Left colon (tissue), 2 donors: Measurements from ENCODE around the gene CD93. TPM values are rescaled to one million over a fixed set of nuclear protein-coding genes. Genes with fewer than 3 reads are reported as not detected.
A peak's percentile ranks its signal among the peaks of the same experiment; 100 is the strongest.

Experiments used
- ATAC-seq: fragments of 200-7000 bp; cut with Tn5 transposase; one replicate; pipeline ENCODE4 v1.9.1; 2020; ENCODE audit warnings: mild to moderate bottlenecking, moderate library complexity
- DNase-seq, 2 donors: peaks; one replicate each; pipeline ENCODE4 v3.0.0-alpha.2; 2020
- intact Hi-C, 2 donors: fragments of 100-400 bp; cut with DNase I in 1 of 2; cut with micrococcal nuclease in 1 of 2; formaldehyde crosslinking; loops; one replicate each; pipeline versions ENCODE4 v1.11.2 to v1.14.0; 2022; cut with DNase I, micrococcal nuclease
- long read RNA-seq: library from polyadenylated mRNA; unstranded; transcript quantifications from one replicate; pipeline ENCODE4 v2.0.0, GENCODE V29; 2021
- total RNA-seq, 2 donors: library from RNA; stranded (reverse); fragmentation: NEBNext Ultra II Directional; extraction: Animal tissue kit (Norgen Biotek cat#: 25700); gene quantifications; one replicate each; pipeline ENCODE4 v1.2.1, GENCODE V29; 2021
- donor health status: DM: no; HTN: no; CAD: no.
- donor health status: DM: yes; HTN: yes; CAD: no.

The CD93 gene
- total RNA-seq, result 10 to 100 TPM in 1 of 2 donors, 1 to 10 TPM in 1; 9.0 to 14.2 TPM
- long read RNA-seq, full-length matches to known transcripts, result 1 of 7 reads
- long read RNA-seq, partial matches to known transcripts, result 0 of 7 reads
- long read RNA-seq, other reads (novel, unspliced or antisense), result 6 of 7 reads

GRCh38 chr20:23086056-23086566, at the start of gene CD93:
Gene CD93 (minus strand): TSS chr20:23086324. CDS start chr20:23086192, 132 bp downstream.
- intact Hi-C loops, result no loop called here
- no peak for ATAC-seq
- no peak for DNase-seq

GRCh38 chr20:23133560-23133998, 47.5 kb upstream of the CD93 start:
- intact Hi-C loops, result no loop called here
- peak in 1 of 2 donors; percentile 16 for DNase-seq
- ATAC-seq, result no peak

- intact Hi-C loops, result no loop called here
- ATAC-seq, result no peak
- peak in 1 of 2 donors; percentile 16 for DNase-seq
Measured at GRCh38 chr20:23132930-23133559, 46.9 kb upstream of the CD93 start.

GRCh38 chr20:23132293-23132929, 46.3 kb upstream of the CD93 start:
- DNase-seq, result peak in 1 of 2 donors; percentile 15
- intact Hi-C loops, result no loop called here
- peak; percentile 51 for ATAC-seq

DNA sequence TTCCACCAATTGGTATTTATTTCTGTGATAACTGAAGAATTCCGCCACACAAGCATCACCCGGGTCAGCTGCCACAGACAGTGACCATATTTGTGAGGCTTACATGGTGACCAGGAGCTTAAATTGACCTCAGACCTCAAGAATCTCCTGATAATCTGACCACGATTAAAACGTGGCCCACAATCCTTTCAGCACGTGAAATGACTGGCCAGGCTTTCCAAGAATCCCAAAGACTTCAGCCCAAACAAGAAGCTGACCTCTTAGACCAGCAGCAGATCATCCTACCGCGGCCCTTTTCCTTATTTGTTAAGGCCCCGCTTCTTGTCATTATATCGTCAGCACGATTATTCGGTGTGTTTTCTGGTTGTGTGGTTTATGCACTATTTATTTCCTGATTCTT, 45.6 kb upstream of the CD93 start:
- intact Hi-C loops, result no loop called here
- DNase-seq (no peak), ATAC-seq (no peak)

DNA sequence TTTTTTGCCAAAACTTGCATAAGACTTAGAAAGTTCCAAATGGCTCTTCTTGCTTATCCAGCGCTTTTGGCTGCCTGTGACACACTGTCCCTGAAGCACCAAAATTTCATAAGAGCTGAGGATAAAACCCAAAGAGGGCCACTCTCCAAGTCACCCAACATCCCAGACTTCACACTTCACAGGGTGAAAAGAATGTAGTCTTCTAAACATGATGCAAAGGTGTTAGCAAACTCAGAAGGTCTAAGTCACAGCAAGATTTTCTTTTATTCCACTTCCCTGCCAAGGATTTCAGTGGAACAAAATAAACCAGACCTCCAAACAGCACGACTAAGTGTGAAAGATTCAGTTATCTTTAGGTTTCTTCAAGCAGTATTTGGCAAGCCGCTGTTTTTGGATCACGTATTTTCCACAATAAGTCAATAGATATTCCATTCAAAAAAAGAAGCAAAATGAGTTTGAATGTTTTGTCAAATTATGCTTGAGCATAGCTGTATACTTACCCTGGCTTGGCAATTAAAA, 44.6 kb upstream of the CD93 start:
- no peak for DNase-seq

DNA sequence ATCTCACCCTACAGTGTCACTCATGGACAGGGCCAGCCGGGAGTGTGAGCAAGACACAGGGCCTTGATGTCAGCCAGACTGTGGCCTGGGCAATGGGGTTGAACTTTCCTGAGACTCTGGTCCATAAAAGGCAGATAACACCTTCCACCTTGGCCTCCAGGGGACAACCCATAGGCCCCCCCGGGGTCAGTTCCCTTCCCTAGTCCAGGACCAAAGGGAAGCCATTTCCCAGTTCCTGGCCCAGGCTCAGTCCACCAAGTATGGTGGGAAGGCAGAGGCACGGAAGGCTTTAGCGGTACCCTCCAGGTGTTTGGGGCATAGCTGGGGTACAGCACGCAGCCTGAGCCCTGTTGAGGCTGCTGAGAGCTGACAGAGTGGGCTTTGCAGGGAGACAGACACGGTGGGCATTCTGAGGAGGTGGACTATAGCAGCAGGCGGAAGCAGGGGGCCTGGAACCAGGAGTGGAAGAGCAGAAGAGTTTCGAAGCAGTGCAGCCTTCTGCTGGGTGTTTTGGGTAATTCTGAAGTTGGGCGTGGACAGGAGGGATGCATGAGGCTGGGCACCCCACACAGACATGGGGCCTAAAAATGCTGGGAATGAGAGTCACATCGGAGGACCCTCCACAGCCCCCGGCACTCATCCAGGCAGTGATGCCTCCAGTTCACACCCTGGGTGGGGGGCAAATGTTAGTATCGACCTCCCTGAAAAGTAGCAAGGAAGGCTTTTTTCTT, 43.9 kb upstream of the CD93 start:
- no peak for ATAC-seq
- peak in 1 of 2 donors; percentile 10 for DNase-seq
- intact Hi-C loops, result no loop called here

More for the DNA sequence above, 44.6 kb upstream of the CD93 start:
- intact Hi-C loops, result no loop called here
- ATAC-seq, result no peak

DNA sequence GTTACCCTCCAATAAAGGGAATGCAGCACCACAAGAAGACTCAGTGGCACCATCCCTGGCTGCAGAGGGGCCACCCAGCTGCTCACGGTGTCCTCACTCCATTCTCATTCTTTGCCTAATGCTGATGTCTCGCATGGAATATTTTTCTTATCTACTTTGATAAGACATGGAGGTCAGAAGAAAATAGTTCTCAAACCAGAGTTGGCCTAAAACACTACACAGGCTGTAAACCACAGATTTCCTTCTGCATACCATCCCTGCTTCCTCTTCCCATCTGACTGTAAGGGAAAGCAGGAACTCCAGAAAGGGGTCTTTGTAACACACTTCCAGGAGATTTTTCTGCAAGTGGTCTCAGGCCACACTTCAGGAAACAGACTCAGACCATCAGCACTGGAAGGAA, 43.1 kb upstream of the CD93 start:
- no peak for ATAC-seq
- intact Hi-C loops, result no loop called here
- DNase-seq, result no peak

- no peak for DNase-seq
- intact Hi-C loops, result no loop called here
- ATAC-seq, result no peak
Measured at GRCh38 chr20:23128461-23129125, 42.5 kb upstream of the CD93 start.

GRCh38 chr20:23127506-23128279, 41.6 kb upstream of the CD93 start:
- ATAC-seq (no peak), DNase-seq (peak in 1 of 2 donors; percentile 20)
- intact Hi-C loops, result no loop called here

DNA sequence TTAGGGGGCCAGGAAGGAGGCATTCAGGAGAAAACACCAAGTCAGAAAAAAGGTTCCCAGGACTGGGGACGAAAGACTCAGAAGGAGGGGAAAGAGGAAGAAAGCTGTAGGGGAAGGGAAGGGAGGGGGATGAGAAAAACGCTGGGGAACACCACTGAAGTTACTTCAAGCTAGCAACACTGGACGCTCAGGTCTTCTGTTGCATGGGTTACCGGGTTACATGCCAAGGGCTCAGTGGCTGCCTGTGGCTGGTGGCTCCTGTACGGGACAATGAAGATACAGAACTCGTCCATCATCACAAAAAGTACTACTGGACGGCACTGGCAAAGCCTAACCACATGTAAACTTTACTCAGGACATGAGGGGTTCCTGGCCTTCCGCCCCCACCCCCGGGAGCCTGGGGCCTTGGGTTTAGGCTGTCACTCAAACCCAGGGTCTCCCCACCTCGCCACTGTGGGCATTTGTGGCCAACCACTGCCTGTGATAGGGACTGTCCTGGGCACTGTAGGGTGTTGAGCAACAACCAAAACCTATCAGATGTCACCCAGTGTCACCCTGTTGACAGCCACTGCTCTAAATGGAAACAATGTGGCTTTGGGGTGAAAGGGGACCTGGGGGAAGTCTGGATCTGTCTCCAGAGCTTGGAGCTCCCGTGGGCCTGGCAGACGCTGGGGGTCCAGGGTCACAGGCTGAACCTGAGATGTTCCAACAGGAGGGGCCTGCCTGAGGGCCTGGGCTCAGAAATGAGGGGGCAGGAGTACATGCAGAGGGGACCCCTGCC, 40.3 kb upstream of the CD93 start:
- intact Hi-C loops, result no loop called here
- DNase-seq (peak in 1 of 2 donors; percentile 19), ATAC-seq (no peak)

DNA sequence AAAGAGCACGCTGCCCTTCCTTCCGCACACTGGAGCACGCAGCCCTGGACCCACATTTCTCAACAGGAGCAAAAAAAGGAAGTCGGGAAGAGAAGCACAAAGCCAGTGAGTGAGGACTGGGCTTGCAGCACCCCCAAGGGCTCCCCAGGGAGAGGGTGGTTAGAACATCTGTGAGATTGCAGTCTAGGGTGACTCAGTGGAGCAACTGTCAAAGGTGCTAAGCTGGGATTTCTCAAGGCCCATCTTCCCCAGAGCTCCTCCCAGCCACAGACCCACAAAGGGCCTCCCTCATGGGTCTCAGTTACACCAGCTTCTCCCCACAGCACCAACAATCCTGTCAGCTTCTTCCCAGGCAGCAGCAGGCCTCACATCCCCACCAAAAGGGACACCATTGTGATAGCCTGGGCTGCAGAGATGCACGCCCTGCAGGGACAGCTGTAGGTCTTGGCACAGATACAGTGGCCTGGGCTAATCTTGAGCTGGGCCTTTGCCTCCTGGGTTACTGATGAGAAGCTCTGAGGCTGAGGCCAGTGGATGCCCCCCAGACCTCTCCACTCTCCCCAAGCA, 39.6 kb upstream of the CD93 start:
- intact Hi-C loops, result no loop called here
- ATAC-seq (peak; percentile 34), DNase-seq (peak in 1 of 2 donors; percentile 53)

GRCh38 chr20:23125159-23125558, 39.0 kb upstream of the CD93 start:
- no peak for ATAC-seq
- intact Hi-C loops, result no loop called here
- DNase-seq, result peak in 1 of 2 donors; percentile 20

GRCh38 chr20:23123886-23124285, 37.8 kb upstream of the CD93 start:
- ATAC-seq, result no peak
- intact Hi-C loops, result no loop called here
- DNase-seq, result no peak

- intact Hi-C loops, result no loop called here
- ATAC-seq (no peak), DNase-seq (no peak)
Measured at GRCh38 chr20:23122796-23123655, 36.9 kb upstream of the CD93 start.

GRCh38 chr20:23122321-23122720, 36.2 kb upstream of the CD93 start:
- no peak for DNase-seq
- intact Hi-C loops, result no loop called here
- ATAC-seq, result no peak
